Transverse colon (tissue), 4 donors: ENCODE results near the gene CDH15. TPM values are rescaled to one million over a fixed set of nuclear protein-coding genes. Genes with fewer than 3 reads are reported as not detected.

Source experiments
- DNase-seq: peaks from one replicate; pipeline ENCODE4 v3.0.0-alpha.2; 2019
- H3K27ac ChIP-seq, 4 donors: fragments of 200-600 bp; sonication (generic); 2 replicates each; pipeline ENCODE4 v1.5.1; 2016 to 2018; ENCODE audit warnings: inconsistent platforms in 4 of 4
- H3K27me3 ChIP-seq: fragments of 200-600 bp; sonication (generic); 2 replicates; pipeline ENCODE4 v1.5.1; 2017; ENCODE audit warnings: inconsistent platforms
- H3K36me3 ChIP-seq, 4 donors: fragments of 200-600 bp; sonication (generic); 2 replicates each; pipeline ENCODE4 v1.5.1; 2017 to 2019; ENCODE audit warnings: inconsistent platforms in 4 of 4
- H3K4me1 ChIP-seq, 4 donors: fragments of 200-600 bp; sonication (generic); 2 replicates each; pipeline ENCODE4 v1.5.1; 2017 to 2020; ENCODE audit warnings: inconsistent platforms in 4 of 4
- H3K4me3 ChIP-seq, 4 donors: fragments of 200-600 bp; sonication (generic); 1 replicate in 1 of 4; 2 replicates in 3 of 4; pipeline versions ENCODE4 v1.5.1 to v1.6.1; 2017 to 2019; ENCODE audit warnings: inconsistent platforms in 4 of 4
- H3K9me3 ChIP-seq, 2 donors: fragments of 200-600 bp; sonication (generic); 2 replicates each; pipeline ENCODE4 v1.5.1; 2017 to 2019; ENCODE audit warnings: inconsistent platforms in 2 of 2
- EP300 ChIP-seq: sonication (generic); formaldehyde crosslinking; IDR thresholded peaks from one replicate; pipeline ENCODE4 v1.6.1; 2017; ENCODE audit warnings: antibody characterized with exemption, low read depth
- POLR2A ChIP-seq: fragments of 450-650 bp; IDR thresholded peaks from one replicate; pipeline ENCODE4 v1.6.1; 2016; ENCODE audit warnings: antibody characterized with exemption, mild to moderate bottlenecking, moderate library complexity
- POLR2AphosphoS5 ChIP-seq, 3 donors: sonication (generic); formaldehyde crosslinking; IDR thresholded peaks; one replicate each; pipeline ENCODE4 v1.6.1; 2016; ENCODE audit warnings: antibody characterized with exemption in 3 of 3
- whole genome bisulfite sequencing, 2 donors: methylation state at CpG; one replicate each; pipeline ENCODE4 v1.1.5; 2018; ENCODE audit warnings: low coverage in 1 of 2; 5-methylcytosine and 5-hydroxymethylcytosine counted together
- in situ Hi-C, 4 donors: fragments of 200-750 bp; cut with MboI; loops; one replicate each; pipeline versions ENCODE4 v1.15.0 to v1.15.1; 2017; ENCODE audit warnings: low sequenced_read_pairs in 3 of 4, low pct_ligation_motif_present in 1 of 4, low pct_unique_long_range_greater_than_20kb in 1 of 4
- intact Hi-C: fragments of 100-400 bp; cut with DNase I; formaldehyde crosslinking; loops from one replicate; pipeline ENCODE4 v1.15.1; 2023; ENCODE audit warnings: low total_unique reads
- total RNA-seq, 4 donors: library from RNA; depleted of rRNA; stranded (reverse); fragments of >200 nt; gene quantifications; one replicate each; pipeline ENCODE4 v1.1.0, GENCODE V29; 2016
- TF ChIP-seq, protein P1 (sequence below), 5 experiments: fragments of 200-600 bp in 3 of 5; fragments of 450-650 bp in 2 of 5; sonication (generic) in 3 of 5; IDR thresholded peaks; 1 replicate in 2 of 5; 2 replicates in 3 of 5; pipeline ENCODE4 v1.5.1; 2016 to 2017; ENCODE audit warnings: antibody characterized with exemption in 5 of 5, inconsistent platforms in 3 of 5, mild to moderate bottlenecking in 2 of 5, moderate library complexity in 1 of 5

CDH15 gene
- total RNA-seq, 4 donors from 2014 or later = not detected

DNA sequence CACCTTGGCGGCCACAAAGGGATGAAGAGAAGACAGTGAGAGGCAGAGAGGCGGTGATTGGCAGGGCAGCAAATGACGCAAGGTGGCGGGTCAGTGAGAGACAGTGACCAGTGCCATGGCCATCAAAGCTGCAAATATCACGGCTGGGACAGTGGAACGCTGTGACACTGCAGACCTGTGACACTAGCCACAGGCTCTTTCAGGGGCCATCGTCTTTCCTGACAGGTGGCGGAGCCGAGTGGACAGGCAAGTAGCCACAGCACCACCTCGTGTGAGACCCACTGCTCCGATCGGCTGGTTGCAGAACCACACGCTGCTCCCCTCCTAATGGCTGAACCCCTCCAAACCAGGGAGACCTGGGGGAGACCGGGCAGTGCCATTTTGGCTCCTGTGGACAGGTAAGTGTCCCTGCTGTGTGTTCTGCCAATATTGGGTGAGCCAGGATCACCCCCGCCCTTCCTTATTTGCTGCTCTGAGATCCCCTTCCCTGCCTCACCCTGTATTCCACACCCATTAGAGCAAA is 38.0 kb downstream of the CDH15 start:
- Histone ChIP-seq H3K4me3 (no peak overlapping the region), H3K27ac (peak overlapping the region in 1 of 4 donors; percentile 26), H3K9me3 (no peaks in the 10 kb centered on the region), H3K4me1 (peaks cover 0 to 7% (median 2%) of the 10 kb centered on the region in 4 donors), H3K27me3 (peaks cover 22% of the 10 kb centered on the region), H3K36me3 (no peaks in the 10 kb centered on the region)
- 63% methylated on average over 15 of the region's 15 CpGs; no CpG with 5 or more reads in 1 of the 2 donors for WGBS, 2 donors
- intact Hi-C loops (no loop called here), in situ Hi-C loops (loop anchor here in 3 of 4 donors (25.0 kb wide), 3 partner anchors 272 to 472 kb away; partner anchors contain the start of genes APRT (in 1 of the 3) and CDT1 (in 1 of the 3))
- DNase-seq = no peak
- TF ChIP-seq, protein P1, sequence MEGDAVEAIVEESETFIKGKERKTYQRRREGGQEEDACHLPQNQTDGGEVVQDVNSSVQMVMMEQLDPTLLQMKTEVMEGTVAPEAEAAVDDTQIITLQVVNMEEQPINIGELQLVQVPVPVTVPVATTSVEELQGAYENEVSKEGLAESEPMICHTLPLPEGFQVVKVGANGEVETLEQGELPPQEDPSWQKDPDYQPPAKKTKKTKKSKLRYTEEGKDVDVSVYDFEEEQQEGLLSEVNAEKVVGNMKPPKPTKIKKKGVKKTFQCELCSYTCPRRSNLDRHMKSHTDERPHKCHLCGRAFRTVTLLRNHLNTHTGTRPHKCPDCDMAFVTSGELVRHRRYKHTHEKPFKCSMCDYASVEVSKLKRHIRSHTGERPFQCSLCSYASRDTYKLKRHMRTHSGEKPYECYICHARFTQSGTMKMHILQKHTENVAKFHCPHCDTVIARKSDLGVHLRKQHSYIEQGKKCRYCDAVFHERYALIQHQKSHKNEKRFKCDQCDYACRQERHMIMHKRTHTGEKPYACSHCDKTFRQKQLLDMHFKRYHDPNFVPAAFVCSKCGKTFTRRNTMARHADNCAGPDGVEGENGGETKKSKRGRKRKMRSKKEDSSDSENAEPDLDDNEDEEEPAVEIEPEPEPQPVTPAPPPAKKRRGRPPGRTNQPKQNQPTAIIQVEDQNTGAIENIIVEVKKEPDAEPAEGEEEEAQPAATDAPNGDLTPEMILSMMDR (IDR thresholded peaks at IDR 0.05) = no peak
- TF ChIP-seq EP300 (no peak), POLR2A (no peak), POLR2AphosphoS5 (IDR thresholded peaks at IDR 0.05) (no peak)

DNA sequence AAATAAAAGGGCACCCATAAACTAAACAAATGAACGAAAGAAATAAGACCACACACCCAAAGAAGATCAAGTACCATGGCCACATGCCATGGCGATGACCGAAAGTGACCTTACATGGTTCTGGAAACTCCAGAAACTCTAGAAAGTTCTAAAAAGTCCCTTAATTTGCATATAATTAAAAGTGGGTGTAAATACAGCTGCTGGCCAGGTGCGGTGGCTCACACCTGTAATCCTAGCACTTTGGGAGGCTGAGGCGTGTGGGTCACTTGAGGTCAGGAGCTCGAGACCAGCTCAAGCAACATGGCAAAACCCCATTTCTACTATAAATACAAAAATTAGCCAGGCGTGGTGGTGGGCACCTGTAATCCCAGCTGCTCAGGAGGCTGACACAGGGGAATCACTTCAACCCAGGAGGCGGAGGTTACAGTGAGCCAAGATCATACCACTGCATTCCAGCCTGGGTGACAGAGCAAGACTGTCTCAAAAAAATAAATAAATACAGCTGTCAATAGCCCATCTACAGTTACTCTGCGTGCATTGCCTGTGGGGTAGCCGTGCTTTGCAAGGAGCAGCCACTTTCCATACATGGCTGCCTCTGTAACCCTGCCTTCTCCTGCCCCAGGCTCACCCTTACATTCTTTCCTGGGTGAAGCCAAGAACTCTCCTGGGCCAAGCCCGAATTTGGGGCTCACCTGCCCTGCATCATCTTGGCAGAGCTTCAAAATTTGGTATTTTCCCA is 38.8 kb downstream of the CDH15 start:
- H3K27ac ChIP-seq = peak overlapping the region in 1 of 4 donors; percentile 26
- H3K9me3 ChIP-seq = no peaks in the 10 kb centered on the region
- H3K4me1 ChIP-seq = peaks cover 0 to 7% (median 2%) of the 10 kb centered on the region in 4 donors
- DNase-seq = no peak
- no peaks in the 10 kb centered on the region for H3K36me3 ChIP-seq
- in situ Hi-C loops = loop anchor here in 3 of 4 donors (25.0 kb wide), 3 partner anchors 273 to 473 kb away; partner anchors contain the start of genes APRT (in 1 of the 3) and CDT1 (in 1 of the 3)
- intact Hi-C loops = no loop called here
- H3K27me3 ChIP-seq = peaks cover 15% of the 10 kb centered on the region
- TF ChIP-seq POLR2A (no peak), EP300 (no peak), POLR2AphosphoS5 (IDR thresholded peaks at IDR 0.05) (no peak)
- TF ChIP-seq, protein P1 (IDR thresholded peaks at IDR 0.05) = no peak
- WGBS, 2 donors = 61 to 72% methylated on average over 5 to 11 of the region's 11 CpGs
- no peak overlapping the region for H3K4me3 ChIP-seq

DNA sequence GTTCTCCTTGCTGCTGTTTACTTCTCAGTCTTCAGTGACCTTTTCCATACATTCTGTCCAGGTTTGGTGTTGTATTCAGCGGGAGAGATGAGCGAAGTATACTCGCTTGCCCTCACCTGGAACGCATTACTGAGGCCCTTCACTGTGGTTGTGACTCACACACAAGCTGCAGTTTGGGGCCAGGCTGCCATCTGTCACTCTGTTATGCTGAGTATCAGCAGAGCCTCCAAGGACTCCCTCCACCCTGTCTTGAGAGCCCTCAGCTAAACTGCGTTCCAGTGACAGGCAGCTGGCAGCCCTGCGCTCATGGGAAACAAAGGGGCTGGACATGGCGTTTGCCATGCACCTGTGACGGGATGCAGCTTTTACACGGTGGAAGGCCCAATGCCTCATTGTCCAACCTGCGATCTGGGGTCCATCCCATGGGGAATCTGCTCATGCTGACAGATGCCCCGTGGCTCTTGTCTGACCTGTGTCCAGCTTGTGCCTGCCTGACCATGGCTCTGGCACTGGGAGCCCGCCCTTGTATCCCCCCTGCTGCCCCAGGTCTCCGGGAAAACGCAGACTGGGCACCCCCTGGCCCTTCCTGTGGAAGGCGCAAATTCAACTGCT is 39.5 kb downstream of the CDH15 start:
- peak overlapping the region in 1 of 4 donors; percentile 26 for H3K27ac ChIP-seq
- intact Hi-C loops = loop anchor here (1.0 kb wide), 1 partner anchor 19 kb away; no protein-coding TSS in a partner anchor
- 65 to 73% methylated on average over 3 to 15 of the region's 15 CpGs for WGBS, 2 donors

More for the DNA sequence above, 39.5 kb downstream of the CDH15 start:
- no peak for TF ChIP-seq EP300
- TF ChIP-seq, protein P1 (IDR thresholded peaks at IDR 0.05) = no peak
- Histone ChIP-seq H3K9me3 (no peaks in the 10 kb centered on the region), H3K4me3 (no peak overlapping the region), H3K4me1 (peaks cover 2 to 12% (median 5%) of the 10 kb centered on the region in 4 donors), H3K36me3 (no peaks in the 10 kb centered on the region), H3K27me3 (peaks cover 10% of the 10 kb centered on the region)
- in situ Hi-C loops = loop anchor here in 3 of 4 donors (25.0 kb wide), 3 partner anchors 274 to 474 kb away; partner anchors contain the start of genes APRT (in 1 of the 3) and CDT1 (in 1 of the 3)
- DNase-seq = no peak
